ENCODE measurements around the gene RNGTT. TPM values are rescaled to one million over a fixed set of nuclear protein-coding genes. Genes with fewer than 3 reads are reported as not detected.

The RNGTT gene
- total RNA-seq, 4 donors from 2014 or later = 13.9 to 20.5 (median 18.4) TPM

GRCh38 chr6:88922775-88923548 lies 40.5 kb downstream of the RNGTT start:
- WGBS, 2 donors = 90 to 96% methylated on average over 4 of the region's 4 CpGs
- TF ChIP-seq EP300 (IDR thresholded peaks at IDR 0.05) = no peak
- TF ChIP-seq POLR2A (IDR thresholded peaks at IDR 0.05) = no peak
- TF ChIP-seq CTCF (IDR thresholded peaks at IDR 0.05) = no peak
- no peak for DNase-seq (ENCODE audit: low spot score in 2 of 2)
- no peak overlapping the region for H3K4me3 ChIP-seq
- H3K9me3 ChIP-seq = no peaks in the 10 kb centered on the region
- H3K4me1 ChIP-seq = no peaks in the 10 kb centered on the region
- no peak overlapping the region for H3K27ac ChIP-seq
- peaks cover 0 to 37% (median 9%) of the 10 kb centered on the region in 3 donors for H3K36me3 ChIP-seq
- H3K27me3 ChIP-seq = no peaks in the 10 kb centered on the region

- TF ChIP-seq POLR2A (IDR thresholded peaks at IDR 0.05) (no peak), CTCF (IDR thresholded peaks at IDR 0.05) (no peak), EP300 (IDR thresholded peaks at IDR 0.05) (no peak)
- no peak for DNase-seq (ENCODE audit: low spot score in 2 of 2)
- no peaks in the 10 kb centered on the region for H3K4me1 ChIP-seq
- H3K27ac ChIP-seq = no peak overlapping the region
- H3K4me3 ChIP-seq = no peak overlapping the region
- 78 to 90% methylated on average over 1 of the region's 1 CpG for WGBS, 2 donors
- H3K36me3 ChIP-seq = peaks cover 0 to 27% (median 9%) of the 10 kb centered on the region in 3 donors
- no peaks in the 10 kb centered on the region for H3K9me3 ChIP-seq
- H3K27me3 ChIP-seq = no peaks in the 10 kb centered on the region
Observed at GRCh38 chr6:88921734-88922133, 41.7 kb downstream of the RNGTT start.

GRCh38 chr6:88920774-88921733 lies 42.4 kb downstream of the RNGTT start:
- H3K36me3 ChIP-seq = peaks cover 0 to 27% (median 9%) of the 10 kb centered on the region in 3 donors
- H3K4me1 ChIP-seq = no peaks in the 10 kb centered on the region
- WGBS, 2 donors = 78 to 88% methylated on average over 1 of the region's 1 CpG
- H3K4me3 ChIP-seq = no peak overlapping the region
- no peaks in the 10 kb centered on the region for H3K27me3 ChIP-seq
- H3K27ac ChIP-seq = no peak overlapping the region
- TF ChIP-seq CTCF (IDR thresholded peaks at IDR 0.05) = no peak
- TF ChIP-seq EP300 (IDR thresholded peaks at IDR 0.05) = no peak
- TF ChIP-seq POLR2A (IDR thresholded peaks at IDR 0.05) = no peak
- DNase-seq (ENCODE audit: low spot score in 2 of 2) = no peak
- no peaks in the 10 kb centered on the region for H3K9me3 ChIP-seq

- DNase-seq (ENCODE audit: low spot score in 2 of 2) = no peak
- TF ChIP-seq CTCF (IDR thresholded peaks at IDR 0.05) = no peak
- no peak for TF ChIP-seq EP300 (IDR thresholded peaks at IDR 0.05)
- TF ChIP-seq POLR2A (IDR thresholded peaks at IDR 0.05) = no peak
- Histone ChIP-seq H3K27me3 (no peaks in the 10 kb centered on the region), H3K9me3 (peaks cover 0 to 3% (median 0%) of the 10 kb centered on the region in 4 donors), H3K4me1 (no peaks in the 10 kb centered on the region), H3K36me3 (peaks cover 0 to 24% (median 9%) of the 10 kb centered on the region in 3 donors), H3K4me3 (no peak overlapping the region), H3K27ac (no peak overlapping the region)
- 81 to 87% methylated on average over 2 of the region's 2 CpGs for WGBS, 2 donors
Observed at GRCh38 chr6:88920088-88920487, 43.3 kb downstream of the RNGTT start.
